Sciatic nerve (tissue), 2 donors: ENCODE results near the gene HMX1. TPM values are rescaled to one million over a fixed set of nuclear protein-coding genes. Genes with fewer than 3 reads are reported as not detected.

Source experiments
- ATAC-seq: fragments of 200-7000 bp; cut with Tn5 transposase; one replicate; pipeline ENCODE4 v1.9.1; 2020; ENCODE audit warnings: mild to moderate bottlenecking, moderate library complexity
- DNase-seq: peaks from one replicate; pipeline ENCODE4 v3.0.0-alpha.2; 2020; ENCODE audit warnings: low spot score
- intact Hi-C: fragments of 100-400 bp; cut with DNase I; formaldehyde crosslinking; loops from one replicate; pipeline ENCODE4 v1.14.2; 2022
- total RNA-seq: library from RNA; stranded (reverse); fragmentation: NEBNext Ultra II Directional; extraction: Animal tissue kit (Norgen Biotek cat#: 25700); gene quantifications from one replicate; pipeline ENCODE4 v1.2.1, GENCODE V29; 2021
- donor health status: DM: no; HTN: no; CAD: no.
- donor health status: DM: no; HTN: no; CAD: no.

Gene HMX1
- total RNA-seq, 1 donor from 2014 or later, result not detected

GRCh38 chr4:8862800-8863685 lies 8.6 kb downstream of the HMX1 start:
- DNase-seq (no peak), ATAC-seq (no peak)
- intact Hi-C loops, result no loop called here

- intact Hi-C loops, result no loop called here
- no peak for DNase-seq
- ATAC-seq, result no peak
Observed at GRCh38 chr4:8862334-8862733, 9.3 kb downstream of the HMX1 start.

GRCh38 chr4:8861576-8862295 lies 9.9 kb downstream of the HMX1 start:
- DNase-seq, result no peak
- no peak for ATAC-seq
- intact Hi-C loops, result no loop called here

GRCh38 chr4:8860892-8861575 lies 10.6 kb downstream of the HMX1 start:
- ATAC-seq (no peak), DNase-seq (no peak)
- intact Hi-C loops, result no loop called here

GRCh38 chr4:8860096-8860891 lies 11.3 kb downstream of the HMX1 start:
- no peak for ATAC-seq
- DNase-seq, result no peak
- intact Hi-C loops, result no loop called here

GRCh38 chr4:8859550-8860095 lies 12.0 kb downstream of the HMX1 start:
- intact Hi-C loops, result no loop called here
- DNase-seq (no peak), ATAC-seq (no peak)

GRCh38 chr4:8858701-8859210 lies 12.9 kb downstream of the HMX1 start:
- intact Hi-C loops, result no loop called here
- no peak for ATAC-seq

GRCh38 chr4:8857766-8858700 lies 13.6 kb downstream of the HMX1 start:
- DNase-seq (no peak), ATAC-seq (no peak)
- intact Hi-C loops, result no loop called here

More at GRCh38 chr4:8858701-8859210, 12.9 kb downstream of the HMX1 start:
- no peak for DNase-seq

- DNase-seq (no peak), ATAC-seq (no peak)
- intact Hi-C loops, result no loop called here
Observed at GRCh38 chr4:8856835-8857621, 14.6 kb downstream of the HMX1 start.

GRCh38 chr4:8855818-8856245 lies 15.8 kb downstream of the HMX1 start:
- no peak for ATAC-seq
- DNase-seq, result no peak
- intact Hi-C loops, result no loop called here

- intact Hi-C loops, result no loop called here
- no peak for DNase-seq
- ATAC-seq, result no peak
Observed at GRCh38 chr4:8854931-8855330, 16.7 kb downstream of the HMX1 start.

- ATAC-seq (no peak), DNase-seq (no peak)
- intact Hi-C loops, result no loop called here
Observed at GRCh38 chr4:8854016-8854415, 17.6 kb downstream of the HMX1 start.

- no peak for DNase-seq
- intact Hi-C loops, result no loop called here
- no peak for ATAC-seq
Observed at GRCh38 chr4:8853249-8853648, 18.4 kb downstream of the HMX1 start.

GRCh38 chr4:8852118-8852704 lies 19.4 kb downstream of the HMX1 start:
- DNase-seq (no peak), ATAC-seq (no peak)
- intact Hi-C loops, result no loop called here

- intact Hi-C loops, result no loop called here
- no peak for ATAC-seq
- no peak for DNase-seq
Observed at GRCh38 chr4:8851321-8852117, 20.1 kb downstream of the HMX1 start.

- intact Hi-C loops, result no loop called here
- ATAC-seq (no peak), DNase-seq (no peak)
Observed at GRCh38 chr4:8850830-8851188, 20.8 kb downstream of the HMX1 start.
